Endothelial cell of umbilical vein (primary cell): ENCODE results near the gene ARMH4. TPM values are rescaled to one million over a fixed set of nuclear protein-coding genes. Genes with fewer than 3 reads are reported as not detected.

Experiments
- BruUV-seq: library from RNA; stranded (reverse); fragments of 400-500 nt; replicated peaks from 2 replicates; lab custom pipeline; 2021; lab: Mats Ljungman, UMichigan
- CTCF ChIA-PET: fragments of 300-600, 350-600 bp; sonication (Branson Sonifier 250); formaldehyde crosslinking; loops from one replicate; lab custom pipeline; 2021; ENCODE audit warnings: antibody characterized with exemption, inconsistent platforms; lab: Charles Lee
- POLR2A ChIA-PET: fragments of 300-600, 350-600 bp; sonication (Branson Sonifier 250); formaldehyde crosslinking; loops from one replicate; lab custom pipeline; 2021; ENCODE audit warnings: antibody characterized with exemption, inconsistent platforms; lab: Charles Lee
- DNase-seq: peaks from one replicate; pipeline ENCODE4 v3.0.0-alpha.2; 2011; ENCODE audit warnings: low read depth, low spot score
- FAIRE-seq: peaks from 2 replicates; lab custom pipeline; 2011; peaks lifted over from hg19 to GRCh38; lab: Jason Lieb, UNC
- H2AFZ ChIP-seq: 2 replicates; pipeline ENCODE4 v1.6.0; 2012; ENCODE audit warnings: low read depth, low read length, control low read depth, inconsistent platforms
- H3K27ac ChIP-seq: 2 replicates; pipeline ENCODE4 v1.5.1; 2011; ENCODE audit warnings: low read depth, mild to moderate bottlenecking, control low read depth, low read length, moderate library complexity; ENCODE audit not compliant: insufficient read depth
- H3K27me3 ChIP-seq, 2 experiments: 2 replicates each; pipeline versions ENCODE4 v1.6.0 to v1.6.1; 2011; ENCODE audit warnings: low read length in 2 of 2, mixed read lengths in 1 of 2; ENCODE audit not compliant: control insufficient read depth in 2 of 2, insufficient read depth in 2 of 2
- H3K36me3 ChIP-seq, 2 experiments: 2 replicates in 1 of 2; 3 replicates in 1 of 2; pipeline ENCODE4 v1.5.1; 2011; ENCODE audit warnings: low read length in 2 of 2, mild to moderate bottlenecking in 1 of 2, moderate library complexity in 1 of 2; ENCODE audit not compliant: control insufficient read depth in 2 of 2, insufficient read depth in 2 of 2; ENCODE audit errors: extremely low read depth in 1 of 2
- H3K4me1 ChIP-seq: 3 replicates; pipeline ENCODE4 v1.5.1; 2011; ENCODE audit warnings: mild to moderate bottlenecking, low read length; ENCODE audit not compliant: control insufficient read depth, insufficient read depth; ENCODE audit errors: extremely low read depth
- H3K4me2 ChIP-seq: 2 replicates; pipeline ENCODE4 v1.6.1; 2011; ENCODE audit warnings: low read length, control low read depth, mixed read lengths; ENCODE audit not compliant: insufficient read depth
- H3K4me3 ChIP-seq, 3 experiments: fragments of 200-600 bp in 1 of 3; sonication (generic), shearing (Covaris generic) in 1 of 3; replicated peaks in 1 of 3; 2 replicates each; pipeline ENCODE4 v1.5.1; 2011 to 2016; ENCODE audit warnings: control low read depth in 3 of 3, low read length in 3 of 3, mild to moderate bottlenecking in 2 of 3, inconsistent platforms in 1 of 3, low read depth in 1 of 3, moderate library complexity in 1 of 3; ENCODE audit not compliant: insufficient read depth in 1 of 3
- H3K79me2 ChIP-seq: 2 replicates; pipeline ENCODE4 v1.6.0; 2012; ENCODE audit warnings: low read length, inconsistent platforms; ENCODE audit not compliant: control insufficient read depth, insufficient read depth
- H3K9ac ChIP-seq: replicated peaks from 2 replicates; pipeline ENCODE3; 2011; ENCODE audit warnings: low read length, control low read depth; ENCODE audit not compliant: insufficient read depth; ENCODE audit errors: extremely low read depth
- H3K9me1 ChIP-seq: replicated peaks from 3 replicates; pipeline ENCODE4 v1.6.0; 2011; ENCODE audit warnings: mild to moderate bottlenecking, low read length; ENCODE audit not compliant: control insufficient read depth, insufficient read depth; ENCODE audit errors: extremely low read depth
- H3K9me3 ChIP-seq: replicated peaks from 2 replicates; pipeline ENCODE4 v1.5.1; 2012; ENCODE audit warnings: low read length, inconsistent platforms; ENCODE audit not compliant: control insufficient read depth, insufficient read depth
- H4K20me1 ChIP-seq: replicated peaks from 2 replicates; pipeline ENCODE3; 2011; ENCODE audit warnings: mild to moderate bottlenecking, low read length; ENCODE audit not compliant: control insufficient read depth, insufficient read depth; ENCODE audit errors: extremely low read depth
- CTCF ChIP-seq, 2 donors: IDR thresholded peaks; 1 replicate in 1 of 2; 2 replicates in 1 of 2; pipeline ENCODE4 v1.5.1; 2011; ENCODE audit warnings: low read length in 2 of 2, mild to moderate bottlenecking in 2 of 2, moderate library complexity in 2 of 2, control low read depth in 1 of 2, inconsistent platforms in 1 of 2, low read depth in 1 of 2; ENCODE audit not compliant: insufficient read depth in 1 of 2; ENCODE audit errors: extremely low read depth in 1 of 2
- EZH2 ChIP-seq: IDR thresholded peaks from 2 replicates; pipeline ENCODE4 v1.6.1; 2012; ENCODE audit warnings: borderline replicate concordance, low read depth, mild to moderate bottlenecking, moderate library complexity, low read length, inconsistent platforms; ENCODE audit not compliant: severe bottlenecking
- FOS ChIP-seq: IDR thresholded peaks from 2 replicates; pipeline ENCODE4 v1.6.1; 2011; ENCODE audit warnings: mild to moderate bottlenecking, low read length, moderate library complexity, borderline replicate concordance; ENCODE audit not compliant: insufficient read depth
- GATA2 ChIP-seq: IDR thresholded peaks from 2 replicates; pipeline ENCODE4 v1.7.0; 2011; ENCODE audit warnings: low read depth, mild to moderate bottlenecking, moderate library complexity, mixed read lengths, low read length; ENCODE audit not compliant: insufficient read length, insufficient read depth
- JUN ChIP-seq: IDR thresholded peaks from 2 replicates; pipeline ENCODE4 v1.6.1; 2011; ENCODE audit warnings: borderline replicate concordance, low read depth; ENCODE audit not compliant: insufficient read length, insufficient read depth
- MYC ChIP-seq: IDR thresholded peaks from one replicate; pipeline ENCODE4 v1.6.1; 2011; ENCODE audit warnings: mild to moderate bottlenecking, low read depth, low read length
- POLR2A ChIP-seq: IDR thresholded peaks from 2 replicates; pipeline ENCODE4 v1.6.1; 2012; ENCODE audit warnings: low read depth, mild to moderate bottlenecking, control low read depth, low read length
- POLR2AphosphoS5 ChIP-seq: IDR thresholded peaks from 2 replicates; pipeline ENCODE4 v1.6.1; 2012; ENCODE audit warnings: low read depth, mild to moderate bottlenecking, control low read depth, low read length, moderate library complexity; ENCODE audit not compliant: insufficient read depth
- dilution Hi-C: fragments of 300-500 bp; cut with MboI; formaldehyde crosslinking; loops from one replicate; pipeline ENCODE4 v1.15.0; 2019; ENCODE audit warnings: low sequenced_read_pairs; ENCODE audit not compliant: extremely low pct_ligation_motif_present
- intact Hi-C: fragments of 100-400 bp; cut with micrococcal nuclease; formaldehyde crosslinking; loops from one replicate; pipeline ENCODE4 v1.10.0; 2022
- polyA plus RNA-seq, 4 experiments: library from polyadenylated mRNA; depleted of rRNA in 3 of 4; stranded (reverse) in 3 of 4; unstranded in 1 of 4; fragments of >200 nt; gene quantifications; 2 replicates each; pipeline versions ENCODE4 v1.2.1 to v1.2.3, GENCODE V29; 2011 to 2012; ENCODE audit warnings: missing spikeins in 1 of 4
- total RNA-seq: library from RNA; stranded (reverse); gene quantifications from 2 replicates; pipeline ENCODE4 v1.2.3, GENCODE V29; 2021
- TF ChIP-seq, protein P1 (sequence below): IDR thresholded peaks from 2 replicates; pipeline ENCODE4 v1.6.1; 2011; ENCODE audit not compliant: insufficient read depth, insufficient read length

The ARMH4 gene
- total and polyA plus RNA-seq, 2 donors (not counting 3 experiments of a cell fraction or from before 2014, with no cell fraction given), result 1.1 to 3.0 TPM

DNA sequence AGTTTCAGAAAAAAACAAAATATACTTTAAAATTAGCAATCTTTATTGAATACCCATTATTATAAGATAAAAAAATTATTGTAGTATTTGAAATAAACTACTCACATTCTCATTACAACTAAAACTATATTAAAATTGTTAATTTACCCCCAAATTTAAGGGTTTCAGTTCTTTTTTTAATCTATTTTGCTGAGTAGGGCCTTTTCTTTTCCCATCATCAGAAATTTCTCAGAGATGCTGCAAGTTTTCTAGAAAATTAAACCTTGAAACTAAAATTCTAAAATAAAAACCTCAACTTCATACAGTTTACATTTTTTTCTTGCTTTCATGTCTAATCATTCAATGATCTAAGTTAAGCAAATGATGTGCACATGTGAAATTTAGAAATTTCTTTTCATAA lies 10.1 kb downstream of the ARMH4 start:
- H3K27me3 ChIP-seq, result peaks cover 0 to 4% of the 10 kb centered on the region in 2 experiments
- no peak overlapping the region for H3K4me3 ChIP-seq
- H3K27ac ChIP-seq, result no peak overlapping the region
- ChIA-PET POLR2A (no interaction called here), CTCF (interaction anchor here (1.4 to 1.7 kb wide), 2 partner anchors 9 to 25 kb away, joined by 4 to 7 read pairs; no protein-coding TSS in a partner anchor)
- dilution Hi-C loops, result no loop called here
- intact Hi-C loops, result no loop called here
- no peaks in the 10 kb centered on the region for H3K36me3 ChIP-seq
- TF ChIP-seq POLR2AphosphoS5, result no peak
- no peak for TF ChIP-seq GATA2
- TF ChIP-seq FOS, result no peak
- no peak for TF ChIP-seq CTCF (IDR thresholded peaks at IDR 0.05; ENCODE audit: extremely low read depth in 1 of 2, insufficient read depth in 1 of 2, low read depth in 1 of 2, low read length in 2 of 2)
- TF ChIP-seq MYC, result no peak
- no peak for TF ChIP-seq JUN
- no peak for TF ChIP-seq POLR2A
- no peak for TF ChIP-seq EZH2
- TF ChIP-seq, protein P1, sequence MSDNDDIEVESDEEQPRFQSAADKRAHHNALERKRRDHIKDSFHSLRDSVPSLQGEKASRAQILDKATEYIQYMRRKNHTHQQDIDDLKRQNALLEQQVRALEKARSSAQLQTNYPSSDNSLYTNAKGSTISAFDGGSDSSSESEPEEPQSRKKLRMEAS, result no peak
- no TSS peak for BruUV-seq
- no peak overlapping the region for H2AFZ ChIP-seq
- no peak overlapping the region for H3K4me2 ChIP-seq
- FAIRE-seq, result no peak
- no peaks in the 10 kb centered on the region for H3K4me1 ChIP-seq
- H3K9me1 ChIP-seq, result no peaks in the 10 kb centered on the region
- no peaks in the 10 kb centered on the region for H3K9me3 ChIP-seq
- H3K79me2 ChIP-seq, result no peaks in the 10 kb centered on the region
- H4K20me1 ChIP-seq, result no peaks in the 10 kb centered on the region
- no peak overlapping the region for H3K9ac ChIP-seq
- no peak for DNase-seq
